ENCODE results near the gene FAM187B.

The FAM187B gene

GRCh38 chr19:35228177-35228930, at the start of gene FAM187B:
TSS of gene FAM187B (minus strand) at chr19:35228739. CDS start at chr19:35228680, 59 bp downstream.
- DNase-seq, result no peak

- DNase-seq, result no peak
These were observed 48.3 kb upstream of the FAM187B start for GRCh38 chr19:35276706-35277281.

- no peak for DNase-seq
These were observed 45.8 kb upstream of the FAM187B start for GRCh38 chr19:35274323-35274722.

GRCh38 chr19:35273686-35274259, 45.2 kb upstream of the FAM187B start:
- no peak for DNase-seq

GRCh38 chr19:35272954-35273649, 44.6 kb upstream of the FAM187B start:
- no peak for DNase-seq

GRCh38 chr19:35272122-35272719, 43.7 kb upstream of the FAM187B start:
- no peak for DNase-seq

GRCh38 chr19:35271546-35271945, 43.0 kb upstream of the FAM187B start:
- DNase-seq, result no peak

GRCh38 chr19:35270381-35270811, 41.9 kb upstream of the FAM187B start:
- DNase-seq, result no peak

GRCh38 chr19:35269438-35270117, 41.0 kb upstream of the FAM187B start:
- peak; percentile 62 for DNase-seq

GRCh38 chr19:35268536-35269437, 40.2 kb upstream of the FAM187B start, which contains the start of gene USF2:
TSS of gene USF2 (plus strand) at chr19:35268962. CDS start at chr19:35269102, 140 bp downstream.
- DNase-seq, result peak; percentile 52

GRCh38 chr19:35267818-35268535, 39.4 kb upstream of the FAM187B start:
- peak; percentile 74 for DNase-seq

- DNase-seq, result no peak
These were observed 38.8 kb upstream of the FAM187B start for GRCh38 chr19:35267353-35267817.

- no peak for DNase-seq
These were observed 38.2 kb upstream of the FAM187B start for GRCh38 chr19:35266520-35267352.

GRCh38 chr19:35265900-35266519, 37.5 kb upstream of the FAM187B start:
- DNase-seq, result no peak

GRCh38 chr19:35265126-35265899, 36.8 kb upstream of the FAM187B start:
- DNase-seq, result no peak

GRCh38 chr19:35264268-35265125, 36.0 kb upstream of the FAM187B start:
- no peak for DNase-seq

GRCh38 chr19:35262101-35262761, 33.7 kb upstream of the FAM187B start:
- DNase-seq, result no peak
